Measurements from ENCODE around the gene PCED1B. TPM values are rescaled to one million over a fixed set of nuclear protein-coding genes. Genes with fewer than 3 reads are reported as not detected.
"Not testable (repeated sequence)": the region's sequence is repeated elsewhere in the genome, so short reads cannot be mapped to it uniquely, and the experiment has no call there.

PCED1B gene
- total and polyA plus RNA-seq, 2 donors (not counting 1 experiment from before 2014, with no cell fraction given): 0.33 to 0.83 TPM

DNA sequence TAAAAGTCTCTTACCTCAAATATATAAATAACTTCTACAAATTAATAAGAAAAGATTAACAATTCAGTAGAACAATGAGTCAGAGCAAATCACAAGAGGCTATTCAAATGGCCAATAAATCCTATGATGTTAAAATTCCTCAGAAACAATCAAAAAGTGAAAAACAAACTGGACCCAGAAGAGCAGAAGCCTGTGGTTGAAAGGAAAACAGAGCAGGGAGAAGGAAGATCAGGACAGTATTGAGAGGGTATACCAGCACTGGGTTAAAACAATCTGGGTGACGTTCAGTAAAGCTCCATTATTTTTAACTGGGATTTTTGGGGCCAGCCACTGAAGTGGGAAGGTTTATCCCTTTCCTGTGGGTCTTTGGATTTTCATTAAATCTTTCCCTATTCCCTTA lies 39.7 kb upstream of the PCED1B start:
- no peak overlapping the region for H3K4me3 ChIP-seq (replicated peaks in 1 of 4; ENCODE audit: control extremely low read depth in 1 of 4, insufficient read depth in 1 of 4, low read depth in 3 of 4, low read length in 4 of 4)
- H3K9ac ChIP-seq (ENCODE audit: insufficient read depth, low read length): no peak overlapping the region
- no peak for DNase-seq (ENCODE audit: low read depth in 2 of 2)
- no peaks in the 10 kb centered on the region for H3K9me3 ChIP-seq (ENCODE audit: control insufficient read depth, insufficient read depth, low read depth, low read length)
- H4K20me1 ChIP-seq (ENCODE audit: control insufficient read depth, extremely low read depth, insufficient read depth, low read length): no peaks in the 10 kb centered on the region
- H3K4me1 ChIP-seq (ENCODE audit: control insufficient read depth, extremely low read depth, insufficient read depth, low read length): no peaks in the 10 kb centered on the region
- no peaks in the 10 kb centered on the region for H3K27me3 ChIP-seq (ENCODE audit: control insufficient read depth, insufficient read depth, low read length)
- no peaks in the 10 kb centered on the region for H3K79me2 ChIP-seq (ENCODE audit: control insufficient read depth, insufficient read depth, low read length)
- H3K36me3 ChIP-seq (ENCODE audit: control insufficient read depth, insufficient read depth, low read length): no peaks in the 10 kb centered on the region
- TF ChIP-seq, protein P1, sequence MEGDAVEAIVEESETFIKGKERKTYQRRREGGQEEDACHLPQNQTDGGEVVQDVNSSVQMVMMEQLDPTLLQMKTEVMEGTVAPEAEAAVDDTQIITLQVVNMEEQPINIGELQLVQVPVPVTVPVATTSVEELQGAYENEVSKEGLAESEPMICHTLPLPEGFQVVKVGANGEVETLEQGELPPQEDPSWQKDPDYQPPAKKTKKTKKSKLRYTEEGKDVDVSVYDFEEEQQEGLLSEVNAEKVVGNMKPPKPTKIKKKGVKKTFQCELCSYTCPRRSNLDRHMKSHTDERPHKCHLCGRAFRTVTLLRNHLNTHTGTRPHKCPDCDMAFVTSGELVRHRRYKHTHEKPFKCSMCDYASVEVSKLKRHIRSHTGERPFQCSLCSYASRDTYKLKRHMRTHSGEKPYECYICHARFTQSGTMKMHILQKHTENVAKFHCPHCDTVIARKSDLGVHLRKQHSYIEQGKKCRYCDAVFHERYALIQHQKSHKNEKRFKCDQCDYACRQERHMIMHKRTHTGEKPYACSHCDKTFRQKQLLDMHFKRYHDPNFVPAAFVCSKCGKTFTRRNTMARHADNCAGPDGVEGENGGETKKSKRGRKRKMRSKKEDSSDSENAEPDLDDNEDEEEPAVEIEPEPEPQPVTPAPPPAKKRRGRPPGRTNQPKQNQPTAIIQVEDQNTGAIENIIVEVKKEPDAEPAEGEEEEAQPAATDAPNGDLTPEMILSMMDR (conservative IDR thresholded peaks at IDR 0.05 in 1 of 2, IDR thresholded peaks at IDR 0.05 in 1 of 2; ENCODE audit: low read depth in 1 of 2, low read length in 2 of 2): no peak
- no peak for TF ChIP-seq EZH2 (IDR thresholded peaks at IDR 0.05; ENCODE audit: low read length, missing control alignments)
- H3K27ac ChIP-seq (ENCODE audit: insufficient read depth, low read length): no peak overlapping the region
- H3K4me2 ChIP-seq (ENCODE audit: extremely low read depth, insufficient read depth, low read length): no peak overlapping the region
- no peak overlapping the region for H2AFZ ChIP-seq (ENCODE audit: low read length)

DNA sequence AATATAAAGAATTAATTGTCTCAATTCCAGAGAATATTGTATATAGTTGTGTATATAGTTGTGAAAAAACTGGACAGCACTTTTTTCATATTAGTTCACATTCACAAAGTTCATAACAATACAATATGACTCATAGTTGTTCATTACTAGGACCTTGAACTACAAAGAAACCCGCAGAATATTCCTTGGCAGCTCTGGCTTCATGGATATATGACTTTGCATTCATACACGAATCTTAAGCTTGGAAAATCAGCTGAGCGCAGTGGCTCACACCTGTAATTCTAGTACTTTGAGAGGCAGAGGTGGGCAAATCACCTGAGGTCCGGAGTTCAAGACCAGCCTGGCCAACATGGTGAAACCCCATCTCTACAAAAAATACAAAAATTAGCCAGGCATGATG lies 38.1 kb upstream of the PCED1B start:
- Histone ChIP-seq H3K4me1 (ENCODE audit: control insufficient read depth, extremely low read depth, insufficient read depth, low read length) (no peaks in the 10 kb centered on the region), H2AFZ (ENCODE audit: low read length) (no peak overlapping the region), H4K20me1 (ENCODE audit: control insufficient read depth, extremely low read depth, insufficient read depth, low read length) (no peaks in the 10 kb centered on the region), H3K4me3 (replicated peaks in 1 of 4; ENCODE audit: control extremely low read depth in 1 of 4, insufficient read depth in 1 of 4, low read depth in 3 of 4, low read length in 4 of 4) (no peak overlapping the region), H3K36me3 (ENCODE audit: control insufficient read depth, insufficient read depth, low read length) (no peaks in the 10 kb centered on the region), H3K4me2 (ENCODE audit: extremely low read depth, insufficient read depth, low read length) (no peak overlapping the region), H3K9ac (ENCODE audit: insufficient read depth, low read length) (no peak overlapping the region), H3K27ac (ENCODE audit: insufficient read depth, low read length) (no peak overlapping the region), H3K9me3 (ENCODE audit: control insufficient read depth, insufficient read depth, low read depth, low read length) (no peaks in the 10 kb centered on the region), H3K27me3 (ENCODE audit: control insufficient read depth, insufficient read depth, low read length) (no peaks in the 10 kb centered on the region), H3K79me2 (ENCODE audit: control insufficient read depth, insufficient read depth, low read length) (no peaks in the 10 kb centered on the region)
- DNase-seq (ENCODE audit: low read depth in 2 of 2): no peak
- TF ChIP-seq, protein P1 (conservative IDR thresholded peaks at IDR 0.05 in 1 of 2, IDR thresholded peaks at IDR 0.05 in 1 of 2; ENCODE audit: low read depth in 1 of 2, low read length in 2 of 2): no peak
- no peak for TF ChIP-seq EZH2 (IDR thresholded peaks at IDR 0.05; ENCODE audit: low read length, missing control alignments)

DNA sequence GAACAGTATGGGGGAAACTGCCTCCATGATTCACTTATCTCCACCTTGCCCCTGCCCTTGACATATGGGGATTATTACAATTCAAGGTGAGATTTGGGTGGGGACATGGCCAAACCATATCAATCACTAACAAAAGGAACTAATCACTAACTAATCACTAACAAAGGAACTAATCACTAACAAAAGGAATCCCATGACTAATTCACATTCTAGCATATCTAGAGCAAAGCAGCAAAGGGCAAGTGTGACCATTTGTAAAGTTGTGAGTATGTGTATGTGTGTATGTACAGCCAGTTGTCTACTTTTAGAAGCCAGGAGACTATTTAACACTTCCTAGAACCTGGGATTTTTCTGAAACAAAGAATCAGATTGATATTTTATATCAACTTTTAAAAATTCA lies 30.9 kb upstream of the PCED1B start:
- no peak overlapping the region for H3K4me3 ChIP-seq (replicated peaks in 1 of 4; ENCODE audit: control extremely low read depth in 1 of 4, insufficient read depth in 1 of 4, low read depth in 3 of 4, low read length in 4 of 4)
- H4K20me1 ChIP-seq (ENCODE audit: control insufficient read depth, extremely low read depth, insufficient read depth, low read length): no peaks in the 10 kb centered on the region
- H3K27me3 ChIP-seq (ENCODE audit: control insufficient read depth, insufficient read depth, low read length): no peaks in the 10 kb centered on the region
- TF ChIP-seq, protein P1 (conservative IDR thresholded peaks at IDR 0.05 in 1 of 2, IDR thresholded peaks at IDR 0.05 in 1 of 2; ENCODE audit: low read depth in 1 of 2, low read length in 2 of 2): no peak
- TF ChIP-seq EZH2 (IDR thresholded peaks at IDR 0.05; ENCODE audit: low read length, missing control alignments): no peak
- H2AFZ ChIP-seq (ENCODE audit: low read length): no peak overlapping the region
- no peaks in the 10 kb centered on the region for H3K9me3 ChIP-seq (ENCODE audit: control insufficient read depth, insufficient read depth, low read depth, low read length)
- no peak overlapping the region for H3K4me2 ChIP-seq (ENCODE audit: extremely low read depth, insufficient read depth, low read length)
- H3K27ac ChIP-seq (ENCODE audit: insufficient read depth, low read length): no peak overlapping the region
- no peak overlapping the region for H3K9ac ChIP-seq (ENCODE audit: insufficient read depth, low read length)
- DNase-seq (ENCODE audit: low read depth in 2 of 2): no peak
- H3K79me2 ChIP-seq (ENCODE audit: control insufficient read depth, insufficient read depth, low read length): no peaks in the 10 kb centered on the region
- no peaks in the 10 kb centered on the region for H3K36me3 ChIP-seq (ENCODE audit: control insufficient read depth, insufficient read depth, low read length)
- no peaks in the 10 kb centered on the region for H3K4me1 ChIP-seq (ENCODE audit: control insufficient read depth, extremely low read depth, insufficient read depth, low read length)

DNA sequence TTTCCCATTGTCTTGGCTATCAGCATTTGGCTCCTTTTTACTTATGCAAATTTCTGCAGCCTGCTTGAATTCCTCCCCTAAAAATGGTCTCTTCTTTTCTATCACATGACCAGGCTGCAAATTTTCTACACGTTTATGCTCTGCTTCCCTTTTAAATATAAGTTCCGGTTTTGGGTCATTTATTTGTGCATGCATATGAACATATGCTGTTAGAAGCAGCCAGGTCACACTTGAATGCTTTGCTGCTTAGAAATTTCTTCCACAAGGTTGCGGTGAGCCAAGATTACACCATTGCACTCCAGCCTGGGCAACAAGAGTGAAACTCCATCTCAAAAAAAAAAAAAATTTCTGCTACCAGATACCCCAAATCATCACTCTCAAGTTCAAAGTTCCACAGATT lies 28.1 kb upstream of the PCED1B start:
- not testable (repeated sequence) for H3K4me3 ChIP-seq (replicated peaks in 1 of 4; ENCODE audit: control extremely low read depth in 1 of 4, insufficient read depth in 1 of 4, low read depth in 3 of 4, low read length in 4 of 4); DNase-seq (ENCODE audit: low read depth in 2 of 2); H4K20me1 ChIP-seq (ENCODE audit: control insufficient read depth, extremely low read depth, insufficient read depth, low read length); H3K36me3 ChIP-seq (ENCODE audit: control insufficient read depth, insufficient read depth, low read length); H3K4me1 ChIP-seq (ENCODE audit: control insufficient read depth, extremely low read depth, insufficient read depth, low read length); H3K4me2 ChIP-seq (ENCODE audit: extremely low read depth, insufficient read depth, low read length); H3K79me2 ChIP-seq (ENCODE audit: control insufficient read depth, insufficient read depth, low read length); H2AFZ ChIP-seq (ENCODE audit: low read length); H3K9me3 ChIP-seq (ENCODE audit: control insufficient read depth, insufficient read depth, low read depth, low read length); H3K27ac ChIP-seq (ENCODE audit: insufficient read depth, low read length); H3K9ac ChIP-seq (ENCODE audit: insufficient read depth, low read length); H3K27me3 ChIP-seq (ENCODE audit: control insufficient read depth, insufficient read depth, low read length)

Data from fibroblast of lung (primary cell).